CD4-positive, alpha-beta T cell treated with Interleukin-10 for 1 hour (primary cell): ENCODE data around the gene APEX2.
"Not testable (repeated sequence)": the region's sequence is repeated elsewhere in the genome, so short reads cannot be mapped to it uniquely, and the experiment has no call there.

Experiments
- DNase-seq: peaks from one replicate; pipeline ENCODE4 v3.0.0-alpha.2; 2020

The APEX2 gene

DNA sequence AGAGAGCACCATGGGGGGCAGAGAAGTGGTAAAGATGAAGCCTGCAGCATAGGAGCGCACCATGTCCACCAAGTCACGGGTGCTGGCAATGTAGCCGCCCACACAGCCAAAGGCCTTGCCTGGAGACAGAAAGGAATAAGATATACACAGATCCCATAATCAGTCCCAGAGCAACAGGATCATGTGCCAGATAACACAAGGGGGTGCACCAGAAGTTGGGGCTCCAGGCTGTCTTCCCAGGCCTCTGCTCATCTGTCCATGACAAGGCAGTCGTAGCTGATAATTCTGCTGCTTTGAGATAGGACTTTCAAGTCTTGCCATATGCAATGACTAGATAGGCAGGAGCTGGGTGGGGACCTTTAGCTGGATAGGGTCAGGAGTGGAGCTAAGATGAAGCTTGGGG lies 14.7 kb downstream of the APEX2 start:
- DNase-seq, result no peak

DNA sequence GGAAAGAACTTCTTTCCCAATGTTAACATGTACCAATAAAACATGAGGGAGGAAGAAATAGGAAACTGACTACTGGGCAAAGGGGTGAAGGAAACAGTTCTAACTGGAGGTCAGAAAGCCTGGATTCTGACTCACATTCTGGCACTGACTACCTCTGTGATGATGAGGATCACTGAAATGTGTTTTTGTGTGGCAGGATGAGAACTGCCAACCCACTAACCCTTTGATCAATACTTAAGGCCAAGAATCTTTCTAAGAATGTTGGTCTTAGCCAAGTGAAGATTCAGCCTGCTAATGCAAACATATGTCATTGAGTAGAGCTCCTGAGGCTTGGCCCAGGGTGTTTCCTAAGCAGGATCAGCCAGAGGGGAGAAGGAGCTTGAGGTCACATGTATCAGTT lies 26.0 kb downstream of the APEX2 start:
- no peak for DNase-seq

DNA sequence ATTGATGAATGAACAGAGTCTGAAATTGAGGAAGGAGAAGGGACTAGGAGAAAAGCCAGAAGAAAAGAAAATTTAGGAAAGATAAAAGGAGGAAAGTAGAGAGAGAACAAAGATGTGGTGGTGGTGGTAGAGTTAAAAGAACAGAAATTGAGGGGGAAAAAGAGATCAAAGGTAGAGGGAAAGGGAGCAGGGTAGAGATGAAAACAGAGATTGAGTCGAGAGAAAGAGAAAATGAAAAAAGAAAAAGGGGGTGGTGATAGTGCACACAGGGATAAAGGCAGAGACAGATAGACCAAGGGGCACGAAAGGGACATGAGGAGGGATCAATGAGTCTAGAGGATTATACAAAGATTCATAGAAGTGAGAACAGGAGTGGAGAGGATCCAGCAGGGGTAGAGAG lies 26.7 kb downstream of the APEX2 start:
- no peak for DNase-seq

DNA sequence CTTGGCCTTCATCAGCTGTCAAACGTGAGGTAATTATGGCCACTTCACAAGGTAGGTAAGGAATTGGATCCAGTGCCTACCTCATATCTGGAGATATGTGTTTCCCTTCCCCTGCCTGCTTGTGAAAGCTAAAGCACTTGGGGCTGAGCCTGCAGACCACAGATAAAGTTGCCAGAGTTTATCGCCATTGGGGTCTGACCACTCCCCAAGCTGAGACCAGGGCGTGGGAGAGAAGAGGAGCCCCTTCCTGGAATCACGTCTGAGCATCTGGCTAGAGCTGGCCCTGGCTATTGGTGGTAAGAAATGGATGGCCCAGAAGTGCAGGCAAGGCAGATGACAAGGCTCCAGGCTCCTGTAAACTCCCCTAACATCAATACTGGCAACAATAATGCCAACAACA lies 27.9 kb downstream of the APEX2 start:
- DNase-seq, result no peak

- no peak for DNase-seq
Observed at GRCh38 chrX:55028611-55029010, 28.4 kb downstream of the APEX2 start.

DNA sequence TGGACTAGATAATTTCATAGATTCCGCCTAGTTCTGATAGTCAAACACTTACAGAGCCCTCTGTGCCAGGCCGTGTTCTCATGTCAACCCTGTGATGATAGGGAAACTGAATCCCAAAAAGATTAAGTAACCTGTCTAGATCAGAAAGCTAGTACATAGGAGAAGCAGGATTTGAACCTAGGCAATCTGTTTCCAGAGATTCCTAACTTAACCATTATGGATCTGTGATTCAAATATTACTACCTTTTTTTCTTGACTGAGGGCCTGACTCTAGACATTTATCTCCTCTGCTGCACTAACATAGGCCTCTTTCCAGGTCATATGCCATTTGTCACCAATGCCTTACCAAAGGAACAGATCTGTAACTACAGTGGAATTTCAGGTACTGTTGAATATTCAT lies 29.1 kb downstream of the APEX2 start:
- no peak for DNase-seq

DNA sequence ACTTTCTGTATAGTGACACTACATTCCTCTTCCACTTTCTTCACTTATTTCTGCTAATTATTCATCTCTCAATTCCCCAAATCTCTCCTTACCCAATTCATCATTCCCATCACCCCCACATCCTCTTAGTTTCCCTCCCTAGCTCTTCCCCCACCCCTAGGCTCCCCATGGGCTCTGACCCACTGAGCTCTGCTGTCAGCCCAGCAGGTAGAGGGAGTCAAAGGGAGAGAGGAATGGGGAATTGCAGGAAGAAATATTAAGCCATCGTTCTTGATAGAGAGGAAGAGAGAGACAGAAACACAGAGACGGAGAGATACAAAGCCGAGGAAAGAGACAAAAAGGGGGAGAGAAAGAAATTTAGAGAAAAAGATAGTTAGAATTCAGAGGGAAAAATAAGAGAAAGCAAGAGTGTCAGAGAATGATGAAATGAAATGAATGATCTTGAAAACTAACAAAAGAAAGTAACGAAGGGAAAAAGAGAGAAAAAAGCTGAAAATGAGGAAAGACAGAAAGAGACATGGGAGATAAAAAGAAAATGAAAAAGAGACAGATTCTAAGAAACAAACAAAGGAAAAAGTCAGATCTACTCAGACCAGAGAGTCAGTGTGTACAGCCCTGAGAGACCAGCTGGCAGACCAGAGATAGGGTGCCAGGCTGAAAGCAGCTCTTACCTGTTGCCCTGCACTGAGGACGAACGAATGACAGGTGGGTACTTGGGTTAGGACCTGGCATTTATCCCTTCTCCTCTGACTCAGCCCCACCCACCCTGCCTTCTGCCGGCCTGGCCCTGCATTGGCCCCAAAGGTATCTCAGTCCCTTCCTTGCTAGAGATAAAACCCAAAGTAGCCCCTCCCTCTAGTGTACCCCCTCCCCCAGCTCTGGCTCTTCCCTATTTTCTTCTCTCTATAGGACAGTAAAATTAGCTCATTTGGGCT lies 30.4 kb downstream of the APEX2 start, which contains the start of gene ALAS2:
ALAS2 (minus strand) TSS at position 707 of the 935 bp plus-strand sequence. CDS start 4,977 bp downstream, outside the sequence.
- DNase-seq, result no peak

GRCh38 chrX:55033429-55033828 lies 33.3 kb downstream of the APEX2 start:
- DNase-seq, result no peak

DNA sequence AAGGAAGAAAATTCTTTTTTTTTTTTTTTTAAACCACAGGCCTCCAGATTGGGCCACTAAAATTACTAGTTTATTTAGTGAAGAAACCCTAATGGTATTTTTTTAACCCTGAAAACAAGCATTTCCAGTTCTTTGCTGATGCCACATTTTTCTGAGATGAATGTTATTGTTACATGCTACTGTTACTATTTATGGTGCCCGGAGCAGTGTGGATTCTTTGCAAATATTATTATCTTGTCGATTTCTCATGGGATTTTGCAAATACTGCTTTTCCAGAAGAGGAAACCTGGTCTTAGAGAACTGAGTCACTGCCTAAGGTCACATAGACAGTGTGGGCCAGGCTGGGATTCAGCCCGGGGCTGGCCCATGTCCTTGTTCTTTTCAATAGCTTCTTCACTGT lies 39.3 kb downstream of the APEX2 start:
- DNase-seq, result no peak

DNA sequence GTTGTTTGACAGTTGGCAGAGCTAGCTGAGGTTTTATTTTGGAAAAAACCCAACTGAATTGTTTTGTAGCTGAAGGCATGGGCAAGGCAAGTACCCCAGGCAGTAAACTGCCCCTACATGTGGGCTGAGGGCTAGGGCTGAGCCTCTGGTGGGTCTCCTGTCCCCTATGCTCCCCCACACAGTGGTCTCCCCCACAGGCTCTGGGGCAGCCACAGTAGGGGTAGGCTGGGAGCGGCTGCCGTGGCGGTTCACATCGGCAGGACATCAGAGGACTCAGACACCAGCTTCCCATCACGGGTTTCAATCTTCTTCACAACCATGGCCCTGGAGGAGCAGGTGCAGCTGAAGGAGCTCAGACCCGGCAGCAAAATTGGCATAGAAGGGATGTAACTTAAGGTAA lies 41.4 kb downstream of the APEX2 start:
- no peak for DNase-seq

DNA sequence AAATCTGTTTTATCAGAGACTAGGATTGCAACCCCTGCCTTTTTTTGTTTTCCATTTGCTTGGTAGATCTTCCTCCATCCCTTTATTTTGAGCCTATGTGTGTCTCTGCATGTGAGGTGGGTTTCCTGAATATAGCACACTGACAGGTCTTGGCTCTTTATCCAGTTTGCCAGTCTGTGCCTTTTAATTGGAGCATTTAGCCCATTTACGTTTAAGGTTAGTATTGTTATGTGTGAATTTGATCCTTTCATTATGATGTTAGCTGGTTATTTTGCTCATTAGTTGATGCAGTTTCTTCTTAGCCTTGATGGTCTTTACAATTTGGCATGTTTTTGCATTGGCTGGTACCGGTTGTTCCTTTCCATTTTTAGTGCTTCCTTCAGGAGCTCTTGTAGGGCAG lies 50.4 kb downstream of the APEX2 start:
- DNase-seq, result not testable (repeated sequence)

- DNase-seq, result peak; percentile 56
Observed at GRCh38 chrX:55056820-55057674, 56.9 kb downstream of the APEX2 start.

DNA sequence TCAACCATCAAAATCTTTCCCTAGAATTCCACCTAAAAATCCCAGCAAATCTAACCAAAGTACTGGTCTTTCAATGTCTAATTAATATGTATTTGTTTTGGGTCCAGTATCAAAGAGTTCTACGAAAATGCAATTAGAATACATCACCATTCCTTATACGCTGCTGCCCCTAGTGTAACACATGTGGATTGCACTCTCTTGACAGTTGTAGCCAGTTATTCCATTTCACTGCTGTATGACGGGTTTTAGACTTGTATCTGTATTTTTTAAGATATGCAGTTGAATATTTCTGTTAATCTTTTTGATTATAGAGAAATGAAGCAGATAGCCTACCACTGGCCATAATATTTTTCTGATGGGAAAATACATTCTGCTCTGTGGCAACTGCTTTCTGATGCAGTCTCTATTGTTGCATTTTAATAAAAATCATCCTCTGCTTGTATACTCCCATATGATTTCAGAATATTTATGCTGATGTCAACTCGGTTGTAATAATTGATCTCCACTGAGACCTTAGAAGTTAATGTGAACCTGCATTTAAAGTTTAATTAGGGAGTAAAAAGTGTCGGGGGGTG lies 57.6 kb downstream of the APEX2 start:
- DNase-seq, result peak; percentile 57
